ENCODE results near the gene TVP23C. TPM values are rescaled to one million over a fixed set of nuclear protein-coding genes. Genes with fewer than 3 reads are reported as not detected.
"Not testable (repeated sequence)": the region's sequence is repeated elsewhere in the genome, so short reads cannot be mapped to it uniquely, and the experiment has no call there.

Gene TVP23C
- total RNA-seq (10 to 100 TPM in 4 of 5 donors, 1 to 10 TPM in 1; 9.6 to 27.3 (median 17.8) TPM), total RNA-seq (1.9 to 14.1 (median 7.5) reads per million in 29 experiments)
- total RNA-seq (2013) = 19.2 TPM

GRCh38 chr17:15563375-15563857 lies at the start of gene TVP23C:
Gene TVP23C (minus strand): TSS chr17:15563483. CDS start chr17:15563448, 35 bp downstream.
- H3K36me3 Mint-ChIP-seq; H3K4me1 ChIP-seq (ENCODE audit: control insufficient read depth in 1 of 2, extremely low read depth in 1 of 2, insufficient read depth in 2 of 2, low read length in 2 of 2); H3K9me3 Mint-ChIP-seq; H3K27me3 ChIP-seq (replicated peaks in 1 of 2; ENCODE audit: control insufficient read depth in 2 of 2, extremely low read depth in 1 of 2, insufficient read depth in 2 of 2, low read length in 1 of 2); H3K27me3 Mint-ChIP-seq; POLR2A ChIA-PET; H3K9me3 ChIP-seq; CTCF ChIA-PET; H3K36me3 ChIP-seq (ENCODE audit: control insufficient read depth in 2 of 2, extremely low read depth in 1 of 2, insufficient read depth in 1 of 2, low read length in 1 of 2): not testable (repeated sequence)
- Mint-ChIP-seq H3K4me1 (peaks cover 12 to 18% (median 14%) of the 10 kb centered on the region in 3 donors), H3K27ac (peak within 1 kb of the TSS; percentile 87 to 89), H3K4me3 (peak within 1 kb of the TSS; percentile 87 to 98 (median 93))
- ATAC-seq (replicated peaks in 1 of 4) (peak; percentile 81 to 87 (median 82)), DNase-seq (peak; percentile 24 to 74 (median 55))
- WGBS (ENCODE audit: insufficient coverage) = 0% methylated on average over 15 of the region's 46 CpGs
- H3K4me3 ChIP-seq (ENCODE audit: control insufficient read depth in 1 of 2, extremely low read depth in 1 of 2, low read length in 1 of 2) = peak within 1 kb of the TSS; percentile 38 to 75
- peak within 1 kb of the TSS; percentile 18 for H3K27ac ChIP-seq (ENCODE audit: low read length)

DNA sequence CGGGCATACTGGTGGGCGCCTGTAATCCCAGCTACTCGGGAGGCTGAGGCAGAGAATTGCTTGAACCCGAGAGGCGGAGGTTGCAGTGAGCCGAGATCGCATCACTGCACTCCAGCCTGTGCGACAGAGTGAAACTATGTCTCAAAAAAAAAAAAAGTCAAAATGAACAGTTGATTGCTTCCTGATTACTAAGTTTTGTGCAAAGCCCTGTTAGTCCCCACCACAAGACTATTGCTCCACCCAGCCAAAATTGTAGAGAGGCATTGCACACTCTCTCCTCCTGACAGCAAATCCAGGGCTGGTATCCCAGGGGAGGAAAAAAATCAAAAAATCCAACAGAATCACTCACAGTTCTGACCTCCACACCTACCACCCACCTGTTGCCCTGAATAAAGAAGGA lies 29.7 kb upstream of the TVP23C start:
- peaks cover 26 to 30% (median 27%) of the 10 kb centered on the region in 3 donors for H3K4me1 Mint-ChIP-seq

GRCh38 chr17:15591986-15592385 lies 28.7 kb upstream of the TVP23C start:
- POLR2A ChIA-PET; H3K9me3 ChIP-seq; H3K27ac Mint-ChIP-seq; H3K4me3 ChIP-seq (ENCODE audit: control insufficient read depth in 1 of 2, extremely low read depth in 1 of 2, low read length in 1 of 2); H3K27ac ChIP-seq (ENCODE audit: low read length); H3K27me3 ChIP-seq (replicated peaks in 1 of 2; ENCODE audit: control insufficient read depth in 2 of 2, extremely low read depth in 1 of 2, insufficient read depth in 2 of 2, low read length in 1 of 2); H3K36me3 Mint-ChIP-seq; H3K36me3 ChIP-seq (ENCODE audit: control insufficient read depth in 2 of 2, extremely low read depth in 1 of 2, insufficient read depth in 1 of 2, low read length in 1 of 2); DNase-seq; H3K9me3 Mint-ChIP-seq; CTCF ChIA-PET; H3K27me3 Mint-ChIP-seq; ATAC-seq (replicated peaks in 1 of 4): not testable (repeated sequence)
- WGBS (ENCODE audit: insufficient coverage) = 100% methylated on average over 1 of the region's 5 CpGs
- H3K4me1 Mint-ChIP-seq = peaks cover 26 to 32% (median 27%) of the 10 kb centered on the region in 3 donors
- H3K4me3 Mint-ChIP-seq = peak overlapping the region in 1 of 3 donors; percentile 34
- H3K4me1 ChIP-seq (ENCODE audit: control insufficient read depth in 1 of 2, extremely low read depth in 1 of 2, insufficient read depth in 2 of 2, low read length in 2 of 2) = peaks cover 0 to 25% of the 10 kb centered on the region in 2 experiments

More for the DNA sequence above, 29.7 kb upstream of the TVP23C start:
- H3K4me3 Mint-ChIP-seq; CTCF ChIA-PET; DNase-seq; H3K27ac ChIP-seq (ENCODE audit: low read length); H3K27ac Mint-ChIP-seq; H3K9me3 Mint-ChIP-seq; H3K36me3 Mint-ChIP-seq; H3K4me3 ChIP-seq (ENCODE audit: control insufficient read depth in 1 of 2, extremely low read depth in 1 of 2, low read length in 1 of 2); H3K27me3 ChIP-seq (replicated peaks in 1 of 2; ENCODE audit: control insufficient read depth in 2 of 2, extremely low read depth in 1 of 2, insufficient read depth in 2 of 2, low read length in 1 of 2); H3K27me3 Mint-ChIP-seq; ATAC-seq (replicated peaks in 1 of 4); H3K36me3 ChIP-seq (ENCODE audit: control insufficient read depth in 2 of 2, extremely low read depth in 1 of 2, insufficient read depth in 1 of 2, low read length in 1 of 2); H3K9me3 ChIP-seq; POLR2A ChIA-PET: not testable (repeated sequence)
- no CpG with 5 or more reads among the region's 8 CpGs for WGBS (ENCODE audit: insufficient coverage)
- H3K4me1 ChIP-seq (ENCODE audit: control insufficient read depth in 1 of 2, extremely low read depth in 1 of 2, insufficient read depth in 2 of 2, low read length in 2 of 2) = peaks cover 0 to 25% of the 10 kb centered on the region in 2 experiments

DNA sequence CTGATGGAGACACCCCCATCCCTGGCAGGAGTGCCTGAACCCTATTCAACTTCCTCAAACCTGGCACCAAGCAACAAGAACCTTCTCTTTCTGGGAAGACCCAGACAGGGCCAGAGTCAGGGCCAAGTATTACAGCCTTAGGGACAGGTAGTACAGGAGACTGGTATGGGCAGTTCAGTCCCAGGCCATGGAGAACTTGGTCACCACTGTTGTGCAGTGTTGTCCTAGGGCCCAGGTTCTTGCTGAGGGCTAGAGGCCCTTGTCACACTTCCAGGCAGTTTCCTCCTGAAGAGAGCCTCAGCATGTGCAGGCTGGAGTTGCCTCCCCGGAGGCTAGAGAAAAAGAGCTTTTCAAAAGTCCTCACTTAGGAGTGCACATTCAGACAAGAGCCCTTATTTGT lies 27.6 kb upstream of the TVP23C start:
- H3K36me3 ChIP-seq (ENCODE audit: control insufficient read depth in 2 of 2, extremely low read depth in 1 of 2, insufficient read depth in 1 of 2, low read length in 1 of 2); H3K27ac Mint-ChIP-seq; H3K4me3 ChIP-seq (ENCODE audit: control insufficient read depth in 1 of 2, extremely low read depth in 1 of 2, low read length in 1 of 2); H3K27me3 Mint-ChIP-seq; H3K27me3 ChIP-seq (replicated peaks in 1 of 2; ENCODE audit: control insufficient read depth in 2 of 2, extremely low read depth in 1 of 2, insufficient read depth in 2 of 2, low read length in 1 of 2); H3K9me3 ChIP-seq; H3K27ac ChIP-seq (ENCODE audit: low read length); DNase-seq; CTCF ChIA-PET; POLR2A ChIA-PET; H3K36me3 Mint-ChIP-seq; H3K9me3 Mint-ChIP-seq; ATAC-seq (replicated peaks in 1 of 4): not testable (repeated sequence)
- no CpG with 5 or more reads among the region's 1 CpG for WGBS (ENCODE audit: insufficient coverage)
- Mint-ChIP-seq H3K4me3 (peak overlapping the region in 1 of 3 donors; percentile 67), H3K4me1 (peaks cover 29 to 39% (median 31%) of the 10 kb centered on the region in 3 donors)
- peaks cover 0 to 25% of the 10 kb centered on the region in 2 experiments for H3K4me1 ChIP-seq (ENCODE audit: control insufficient read depth in 1 of 2, extremely low read depth in 1 of 2, insufficient read depth in 2 of 2, low read length in 2 of 2)

GRCh38 chr17:15589544-15590536 lies 26.6 kb upstream of the TVP23C start:
- H3K27ac ChIP-seq (ENCODE audit: low read length); H3K36me3 Mint-ChIP-seq; H3K27me3 Mint-ChIP-seq; H3K4me3 ChIP-seq (ENCODE audit: control insufficient read depth in 1 of 2, extremely low read depth in 1 of 2, low read length in 1 of 2); POLR2A ChIA-PET; H3K9me3 Mint-ChIP-seq; H3K27ac Mint-ChIP-seq; CTCF ChIA-PET; H3K36me3 ChIP-seq (ENCODE audit: control insufficient read depth in 2 of 2, extremely low read depth in 1 of 2, insufficient read depth in 1 of 2, low read length in 1 of 2); H3K9me3 ChIP-seq; H3K27me3 ChIP-seq (replicated peaks in 1 of 2; ENCODE audit: control insufficient read depth in 2 of 2, extremely low read depth in 1 of 2, insufficient read depth in 2 of 2, low read length in 1 of 2): not testable (repeated sequence)
- peaks cover 29 to 39% (median 31%) of the 10 kb centered on the region in 3 donors for H3K4me1 Mint-ChIP-seq
- peak overlapping the region; percentile 37 to 72 (median 67) for H3K4me3 Mint-ChIP-seq
- DNase-seq (peak in 17 of 35 experiments; percentile 0 to 38 (median 4)), ATAC-seq (replicated peaks in 1 of 4) (peak; percentile 35 to 71 (median 58))
- no CpG with 5 or more reads among the region's 17 CpGs for WGBS (ENCODE audit: insufficient coverage)
- H3K4me1 ChIP-seq (ENCODE audit: control insufficient read depth in 1 of 2, extremely low read depth in 1 of 2, insufficient read depth in 2 of 2, low read length in 2 of 2) = peaks cover 0 to 25% of the 10 kb centered on the region in 2 experiments

DNA sequence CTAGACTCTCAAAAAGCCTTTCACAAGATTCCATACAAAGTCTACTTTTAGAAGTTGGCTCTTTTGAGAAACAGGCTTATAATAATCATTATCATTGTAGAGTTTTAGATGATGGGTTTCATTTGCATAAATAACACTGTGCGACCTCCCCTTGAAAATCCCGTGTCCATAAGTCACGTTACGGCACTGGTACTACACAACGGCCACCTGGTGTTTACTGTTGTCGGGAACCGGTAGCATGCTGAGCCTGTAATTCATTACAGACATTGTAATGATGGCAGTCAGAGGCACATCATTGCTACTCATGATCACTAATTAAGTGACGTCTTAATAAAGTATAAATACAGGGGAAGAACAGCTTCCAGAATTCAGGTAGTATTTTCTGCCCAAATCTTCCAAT lies 24.7 kb upstream of the TVP23C start:
- H3K36me3 Mint-ChIP-seq = not testable (repeated sequence)

More for the DNA sequence above, 24.7 kb upstream of the TVP23C start:
- H3K4me3 ChIP-seq (ENCODE audit: control insufficient read depth in 1 of 2, extremely low read depth in 1 of 2, low read length in 1 of 2); H3K36me3 ChIP-seq (ENCODE audit: control insufficient read depth in 2 of 2, extremely low read depth in 1 of 2, insufficient read depth in 1 of 2, low read length in 1 of 2); CTCF ChIA-PET; H3K9me3 ChIP-seq; H3K27ac ChIP-seq (ENCODE audit: low read length); DNase-seq; H3K27me3 ChIP-seq (replicated peaks in 1 of 2; ENCODE audit: control insufficient read depth in 2 of 2, extremely low read depth in 1 of 2, insufficient read depth in 2 of 2, low read length in 1 of 2); H3K9me3 Mint-ChIP-seq; H3K4me3 Mint-ChIP-seq; POLR2A ChIA-PET; ATAC-seq (replicated peaks in 1 of 4); H3K27me3 Mint-ChIP-seq: not testable (repeated sequence)
- no CpG with 5 or more reads among the region's 8 CpGs for WGBS (ENCODE audit: insufficient coverage)
- peaks cover 29 to 37% (median 31%) of the 10 kb centered on the region in 3 donors for H3K4me1 Mint-ChIP-seq
- H3K27ac Mint-ChIP-seq = peak overlapping the region; percentile 62 to 66
- H3K4me1 ChIP-seq (ENCODE audit: control insufficient read depth in 1 of 2, extremely low read depth in 1 of 2, insufficient read depth in 2 of 2, low read length in 2 of 2) = peaks cover 0 to 25% of the 10 kb centered on the region in 2 experiments
